ENCODE data around the gene CD48.
A peak's percentile ranks its signal among the peaks of the same experiment; 100 is the strongest.

CD48 gene

DNA sequence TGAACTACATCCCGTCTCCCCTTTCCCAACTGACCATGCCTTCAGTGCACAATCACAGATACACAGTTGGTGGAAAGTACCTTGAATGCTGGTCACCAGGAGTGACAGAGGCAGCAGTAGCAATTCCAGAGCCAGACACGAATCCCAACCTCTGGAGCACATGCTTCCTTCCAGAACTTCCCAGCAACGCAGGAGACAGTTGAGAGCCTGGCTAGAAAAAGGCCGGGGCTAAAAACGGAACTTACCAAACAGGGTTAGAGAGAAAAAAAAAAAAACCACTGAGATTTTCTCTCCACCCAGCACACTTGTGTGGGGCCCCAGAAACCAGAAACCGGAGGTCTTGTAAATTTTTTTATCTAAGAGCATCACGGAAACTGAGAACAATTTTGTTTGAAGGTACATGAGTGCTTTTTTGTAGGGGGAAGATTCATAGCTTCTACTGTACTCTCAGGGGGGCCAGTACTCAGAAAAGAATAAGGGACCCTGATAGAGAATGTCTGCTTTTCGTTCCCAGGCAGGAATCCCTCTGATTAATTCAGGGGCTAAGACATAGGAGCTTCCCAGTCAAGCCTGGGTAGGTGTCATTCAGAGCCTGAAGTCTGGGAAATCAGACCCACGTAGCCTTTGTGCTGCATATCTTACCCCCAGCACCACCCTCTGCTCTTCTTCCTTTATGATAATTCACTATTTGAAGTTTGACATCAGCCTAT is at the start of gene CD48:
TSS of gene CD48 (minus strand) at position 221 of the 710 bp plus-strand sequence. CDS start at position 162, 59 bp downstream.
- no peak for DNase-seq (ENCODE audit: low read depth)

DNA sequence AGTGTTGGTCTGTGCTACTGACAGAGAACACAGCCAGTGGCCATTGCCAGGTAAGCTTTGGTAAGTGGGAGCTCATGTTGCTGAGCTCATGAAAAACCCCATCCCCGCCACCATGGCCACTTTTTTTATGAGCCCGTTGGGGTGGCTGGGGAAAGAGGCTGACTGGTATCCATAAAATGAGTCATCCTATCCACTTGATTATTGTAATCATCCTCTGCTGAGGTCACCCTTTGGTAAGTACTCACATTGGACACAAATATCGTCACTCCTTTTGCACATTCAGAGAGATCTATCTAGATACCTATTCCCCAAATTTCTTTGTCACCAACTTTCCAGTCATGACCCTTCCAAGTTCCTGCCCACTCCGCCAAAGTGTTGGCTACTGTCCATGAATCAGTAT is 49.4 kb upstream of the CD48 start:
- DNase-seq (ENCODE audit: low read depth), result no peak

DNA sequence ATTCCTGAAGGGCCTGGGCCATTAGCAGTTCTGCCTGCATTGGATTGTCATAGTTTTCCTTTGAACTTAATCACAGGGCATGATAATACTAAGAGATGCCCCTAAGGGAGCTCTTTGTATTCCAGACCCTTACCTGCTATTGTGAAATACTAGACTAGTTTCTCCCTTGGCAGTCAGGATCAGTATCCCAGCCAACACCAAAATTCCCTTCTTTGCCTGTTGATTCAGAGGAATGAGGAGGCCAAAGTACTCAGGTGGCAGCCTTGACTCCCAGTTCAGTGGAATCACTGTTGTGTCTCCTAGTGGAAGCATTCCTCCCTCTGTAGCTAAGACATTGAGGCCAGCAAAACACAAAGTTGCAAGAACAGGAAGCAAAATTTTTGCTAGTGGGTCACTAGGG is 48.1 kb upstream of the CD48 start:
- DNase-seq (ENCODE audit: low read depth), result no peak

DNA sequence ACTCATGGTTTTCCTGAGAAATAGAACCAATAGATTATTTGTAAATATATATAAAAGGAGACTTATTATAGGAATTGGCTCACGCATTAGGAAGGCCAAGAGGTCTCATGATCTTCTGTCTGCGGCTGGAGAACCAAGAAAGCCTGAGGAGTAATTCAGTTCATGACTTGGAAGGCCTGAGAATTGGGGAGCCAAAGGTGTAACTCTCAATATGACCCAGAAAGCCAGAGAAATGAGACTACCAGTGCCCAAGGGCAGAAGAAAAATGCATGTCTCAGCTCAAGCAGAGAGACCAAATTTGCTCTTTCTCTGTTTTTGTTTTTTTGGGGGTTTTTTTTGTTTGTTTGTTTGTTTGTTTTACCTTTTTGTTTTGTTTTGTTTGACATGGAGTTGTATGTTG is 46.9 kb upstream of the CD48 start:
- DNase-seq (ENCODE audit: low read depth), result no peak

DNA sequence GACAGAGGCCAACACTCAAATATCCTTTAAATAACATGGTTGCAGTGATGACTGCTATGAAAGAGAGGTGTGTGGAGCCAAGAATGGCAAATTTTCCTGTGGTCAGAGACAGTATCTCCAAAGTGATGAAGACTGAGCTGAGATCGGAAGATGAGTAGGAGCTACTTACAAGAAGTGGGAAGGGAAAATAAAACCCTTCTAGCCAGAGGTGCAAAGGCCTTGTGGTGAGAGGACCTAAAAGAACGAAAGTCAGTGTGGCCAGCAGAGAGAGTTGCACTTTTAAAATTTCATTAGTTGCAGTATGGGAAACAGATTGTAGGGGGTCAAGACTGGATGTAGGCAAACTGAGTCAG is 45.2 kb upstream of the CD48 start:
- DNase-seq (ENCODE audit: low read depth), result no peak

GRCh38 chr1:160755911-160756848 is 44.6 kb upstream of the CD48 start:
- DNase-seq (ENCODE audit: low read depth), result no peak

DNA sequence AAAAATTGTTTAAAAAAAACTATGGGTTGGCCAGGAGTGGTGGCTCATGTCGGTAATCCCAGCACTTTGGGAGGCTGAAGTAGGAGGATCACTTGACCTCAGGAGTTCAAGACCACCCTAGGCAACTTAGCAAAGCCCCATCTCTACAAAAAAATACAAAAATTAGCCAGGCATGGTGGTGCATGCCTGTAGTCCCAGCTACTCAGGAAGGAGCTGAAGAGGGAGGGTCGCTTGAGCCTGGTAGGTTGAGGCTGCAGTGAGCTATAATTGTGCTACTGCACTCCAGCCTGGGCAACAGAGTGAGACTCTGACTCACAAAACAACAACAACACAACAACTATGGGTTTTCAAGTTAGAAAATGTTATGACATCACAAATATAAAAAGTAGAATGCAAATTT is 43.8 kb upstream of the CD48 start:
- no peak for DNase-seq (ENCODE audit: low read depth)

DNA sequence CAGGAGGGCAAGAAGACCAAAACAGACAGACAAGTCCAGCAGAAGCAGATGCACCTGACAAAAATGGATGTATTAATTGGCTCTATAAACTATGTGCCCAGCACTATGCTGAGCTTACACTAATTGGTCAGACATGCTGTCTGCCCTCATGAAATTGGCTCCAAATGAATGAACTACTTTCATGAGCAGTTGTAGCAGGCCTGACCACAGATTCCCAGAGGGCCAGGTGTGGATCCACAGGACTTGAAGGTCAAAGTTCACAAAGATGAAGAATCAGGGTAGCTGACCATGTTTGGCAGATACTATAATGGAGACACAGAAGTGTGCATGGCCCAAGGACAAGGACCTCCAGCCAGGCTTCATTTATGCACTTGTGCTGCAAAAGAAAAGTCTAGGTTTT is 42.0 kb upstream of the CD48 start:
- no peak for DNase-seq (ENCODE audit: low read depth)

GRCh38 chr1:160752924-160753323 is 41.3 kb upstream of the CD48 start:
- DNase-seq (ENCODE audit: low read depth), result peak; percentile 24

DNA sequence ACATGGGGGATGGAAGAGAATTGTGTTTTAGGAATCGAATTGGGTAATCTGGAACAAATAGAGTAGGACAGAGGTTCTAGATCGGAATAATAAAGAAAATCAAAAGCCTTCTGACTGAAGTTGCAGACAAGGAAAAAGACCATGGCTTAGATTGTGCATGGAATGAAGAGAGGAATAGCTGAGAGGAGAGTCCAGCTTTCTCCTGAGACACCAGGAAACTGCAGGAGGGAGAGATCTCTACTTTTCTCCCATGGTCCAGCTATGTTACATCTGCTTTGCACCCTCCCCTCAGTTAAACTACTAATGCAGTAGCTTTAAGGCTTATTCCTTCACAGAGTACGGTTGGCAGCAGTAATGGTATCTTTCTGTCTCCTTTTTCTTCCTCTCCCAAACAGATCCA is 40.8 kb upstream of the CD48 start:
- no peak for DNase-seq (ENCODE audit: low read depth)

- DNase-seq (ENCODE audit: low read depth), result no peak
Observed at GRCh38 chr1:160750608-160751007, 39.0 kb upstream of the CD48 start.

DNA sequence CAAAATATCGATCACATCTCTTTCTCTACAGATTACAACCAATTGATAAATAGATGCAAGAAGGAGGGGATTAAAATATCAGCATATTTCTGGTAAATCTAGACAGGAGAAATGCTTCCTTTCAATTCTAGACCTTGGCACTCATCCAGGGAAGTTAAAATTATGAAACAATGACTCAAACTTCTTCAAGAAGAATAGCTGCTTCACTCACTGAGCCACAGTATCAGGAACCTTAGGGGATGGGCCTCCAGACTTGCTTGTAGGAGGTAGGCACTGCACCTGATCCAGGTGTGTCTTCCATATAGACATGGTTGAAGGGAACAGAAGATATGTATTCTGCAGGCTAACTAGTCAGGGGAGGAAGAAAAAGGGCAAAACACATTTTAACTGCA is 37.3 kb upstream of the CD48 start:
- peak; percentile 44 for DNase-seq (ENCODE audit: low read depth)

DNA sequence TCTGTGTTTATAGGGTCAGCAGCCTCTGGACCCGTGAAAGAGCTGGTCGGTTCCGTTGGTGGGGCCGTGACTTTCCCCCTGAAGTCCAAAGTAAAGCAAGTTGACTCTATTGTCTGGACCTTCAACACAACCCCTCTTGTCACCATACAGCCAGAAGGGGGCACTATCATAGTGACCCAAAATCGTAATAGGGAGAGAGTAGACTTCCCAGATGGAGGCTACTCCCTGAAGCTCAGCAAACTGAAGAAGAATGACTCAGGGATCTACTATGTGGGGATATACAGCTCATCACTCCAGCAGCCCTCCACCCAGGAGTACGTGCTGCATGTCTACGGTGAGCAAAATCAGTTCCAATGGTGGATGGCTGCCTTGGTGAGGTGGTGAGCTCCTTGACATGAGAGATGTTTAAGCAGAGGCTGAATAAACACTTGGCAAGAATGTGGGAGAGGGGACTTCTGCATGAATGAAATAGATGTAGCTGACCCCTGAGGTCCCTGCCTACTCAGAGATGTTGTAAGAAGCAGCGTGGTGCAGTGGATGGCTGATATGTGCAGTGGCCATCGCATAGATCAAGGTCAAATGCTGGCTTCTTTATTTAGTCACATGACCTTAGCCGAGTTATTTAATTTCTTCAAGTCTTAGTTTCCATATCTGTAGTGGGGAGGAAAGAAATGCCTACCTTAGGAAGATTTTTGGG is 36.7 kb upstream of the CD48 start:
- DNase-seq (ENCODE audit: low read depth), result peak; percentile 22

GRCh38 chr1:160747717-160748116 is 36.1 kb upstream of the CD48 start:
- no peak for DNase-seq (ENCODE audit: low read depth)

- peak; percentile 15 for DNase-seq (ENCODE audit: low read depth)
Observed at GRCh38 chr1:160746836-160747500, 35.3 kb upstream of the CD48 start.

GRCh38 chr1:160745551-160745950 is 33.9 kb upstream of the CD48 start:
- DNase-seq (ENCODE audit: low read depth), result no peak

GRCh38 chr1:160744852-160745520 is 33.4 kb upstream of the CD48 start:
- no peak for DNase-seq (ENCODE audit: low read depth)

DNA sequence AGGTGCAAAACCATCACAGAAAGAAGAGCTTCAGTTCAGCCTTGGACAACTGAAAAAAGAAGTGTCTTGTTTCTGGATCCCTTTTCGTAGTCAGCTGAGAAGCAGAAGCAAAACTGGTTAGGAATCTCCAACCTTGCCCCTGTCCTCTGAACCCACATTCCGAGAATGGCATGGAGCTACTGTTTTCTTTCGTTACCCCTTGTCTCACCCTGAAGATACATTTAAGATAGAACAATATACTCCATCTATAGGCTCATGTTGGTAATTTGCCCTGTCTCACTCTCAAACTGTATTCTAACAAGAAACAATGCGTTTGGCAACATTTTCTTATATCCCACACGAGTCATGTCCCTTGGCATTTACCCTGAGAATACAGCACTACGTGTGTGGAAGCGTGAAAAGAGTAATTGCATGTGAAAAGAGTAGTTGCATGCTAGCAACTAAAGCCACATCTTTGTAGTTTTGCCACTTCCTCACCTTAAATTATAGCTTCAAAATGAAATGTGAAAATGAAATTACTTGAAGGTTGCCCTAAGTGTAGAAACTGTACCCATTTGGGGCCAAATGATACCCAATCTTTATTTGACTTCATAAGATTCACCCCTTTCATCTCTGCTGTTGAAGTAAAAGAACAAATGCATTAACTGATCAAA is 32.7 kb upstream of the CD48 start:
- no peak for DNase-seq (ENCODE audit: low read depth)

- no peak for DNase-seq (ENCODE audit: low read depth)
Observed at GRCh38 chr1:160743266-160743665, 31.6 kb upstream of the CD48 start.

GRCh38 chr1:160742428-160743127 is 31.0 kb upstream of the CD48 start:
- DNase-seq (ENCODE audit: low read depth), result no peak

All from iris pigment epithelial cell (primary cell).